Glutamatergic neuron (in vitro differentiated cells): ENCODE data around the gene ATG9B. TPM values are rescaled to one million over a fixed set of nuclear protein-coding genes. Genes with fewer than 3 reads are reported as not detected.
"Not testable (repeated sequence)": the region's sequence is repeated elsewhere in the genome, so short reads cannot be mapped to it uniquely, and the experiment has no call there.

ENCODE experiments used
- DNase-seq: peaks from one replicate; pipeline ENCODE4 v3.0.0; 2022
- H3K27ac Mint-ChIP-seq: one replicate; pipeline ENCODE4 v1.8.0; 2020; ENCODE audit warnings: mild to moderate bottlenecking, mixed read lengths, inconsistent platforms; ENCODE audit not compliant: unreplicated experiment
- H3K27me3 Mint-ChIP-seq: one replicate; pipeline ENCODE4 v1.8.0; 2020; ENCODE audit warnings: mild to moderate bottlenecking, moderate library complexity, mixed read lengths, inconsistent platforms; ENCODE audit not compliant: unreplicated experiment
- H3K36me3 Mint-ChIP-seq: one replicate; pipeline ENCODE4 v1.8.0; 2020; ENCODE audit warnings: mild to moderate bottlenecking, mixed read lengths, inconsistent platforms; ENCODE audit not compliant: unreplicated experiment
- H3K4me1 Mint-ChIP-seq: one replicate; pipeline ENCODE4 v1.8.0; 2020; ENCODE audit warnings: mild to moderate bottlenecking, low read depth, mixed read lengths, inconsistent platforms; ENCODE audit not compliant: unreplicated experiment
- H3K4me3 Mint-ChIP-seq: one replicate; pipeline ENCODE4 v1.8.0; 2020; ENCODE audit warnings: mild to moderate bottlenecking, mixed read lengths, inconsistent platforms; ENCODE audit not compliant: unreplicated experiment
- H3K9me3 Mint-ChIP-seq: one replicate; pipeline ENCODE4 v1.8.0; 2020; ENCODE audit warnings: mild to moderate bottlenecking, moderate library complexity, mixed read lengths, inconsistent platforms; ENCODE audit not compliant: unreplicated experiment
- total RNA-seq: library from RNA; stranded (reverse); fragmentation: NEBNext Ultra II Directional; extraction: Animal tissue kit (Norgen Biotek cat#: 25700); gene quantifications from one replicate; pipeline ENCODE4 v1.2.1, GENCODE V29; 2021; ENCODE audit not compliant: unreplicated experiment
- TF ChIP-seq, protein P1 (sequence below): fragments of 200-600 bp; sonication (generic); IDR thresholded peaks from one replicate; pipeline ENCODE4 v1.5.0; 2021; ENCODE audit not compliant: partially characterized antibody, unreplicated experiment

ATG9B gene
- total RNA-seq, 1 donor from 2014 or later: 9.4 TPM

DNA sequence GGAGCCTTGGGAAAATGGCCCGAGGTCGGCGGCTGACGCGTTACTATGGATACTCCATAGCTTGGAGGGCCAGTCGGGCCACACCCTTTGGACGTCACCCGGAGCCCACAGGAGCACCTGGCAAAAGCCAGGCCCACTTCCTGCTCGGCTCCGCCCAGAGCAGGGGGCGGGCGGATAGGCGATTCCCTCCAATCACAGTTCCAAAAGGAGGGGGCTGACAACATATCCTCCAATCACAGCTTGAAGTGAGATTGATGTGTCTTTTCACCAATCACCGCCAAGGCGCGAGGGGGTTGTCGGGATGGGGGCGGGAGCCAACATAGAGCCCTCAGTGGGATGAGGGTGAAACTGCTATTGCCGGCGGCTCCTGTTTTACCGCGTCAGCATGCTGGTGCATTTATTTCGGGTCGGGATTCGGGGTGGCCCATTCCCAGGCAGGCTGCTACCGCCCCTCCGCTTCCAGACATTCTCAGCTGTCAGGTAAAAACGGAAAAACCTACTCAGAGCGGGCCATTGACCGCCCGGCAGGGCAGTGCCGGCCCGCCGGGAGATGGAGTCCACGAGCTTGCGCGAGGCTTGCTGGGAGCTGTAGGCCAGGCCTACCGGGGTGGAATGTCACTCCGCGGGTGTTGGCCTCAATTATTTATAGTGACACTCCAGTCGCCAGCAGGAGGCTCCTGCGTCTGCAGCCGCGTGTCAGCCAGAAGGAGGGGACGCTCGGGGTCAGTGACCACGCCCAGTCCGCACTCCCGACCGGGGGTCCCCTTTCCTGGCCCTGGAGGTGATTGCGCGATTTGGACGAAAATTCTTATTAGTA is 4.0 kb upstream of the ATG9B start, which contains the start of gene ABCB8:
Gene ABCB8 (plus strand): TSS at position 320 of the 817 bp plus-strand sequence. CDS start 66 bp downstream, at position 386.
- Mint-ChIP-seq H3K4me3 (peak within 1 kb of the TSS; percentile 93), H3K27ac (peak within 1 kb of the TSS; percentile 97), H3K9me3 (peaks cover 13% of the 10 kb centered on the region), H3K27me3 (peaks cover 15% of the 10 kb centered on the region), H3K36me3 (no peaks in the 10 kb centered on the region), H3K4me1 (peaks cover 21% of the 10 kb centered on the region)
- TF ChIP-seq, protein P1, sequence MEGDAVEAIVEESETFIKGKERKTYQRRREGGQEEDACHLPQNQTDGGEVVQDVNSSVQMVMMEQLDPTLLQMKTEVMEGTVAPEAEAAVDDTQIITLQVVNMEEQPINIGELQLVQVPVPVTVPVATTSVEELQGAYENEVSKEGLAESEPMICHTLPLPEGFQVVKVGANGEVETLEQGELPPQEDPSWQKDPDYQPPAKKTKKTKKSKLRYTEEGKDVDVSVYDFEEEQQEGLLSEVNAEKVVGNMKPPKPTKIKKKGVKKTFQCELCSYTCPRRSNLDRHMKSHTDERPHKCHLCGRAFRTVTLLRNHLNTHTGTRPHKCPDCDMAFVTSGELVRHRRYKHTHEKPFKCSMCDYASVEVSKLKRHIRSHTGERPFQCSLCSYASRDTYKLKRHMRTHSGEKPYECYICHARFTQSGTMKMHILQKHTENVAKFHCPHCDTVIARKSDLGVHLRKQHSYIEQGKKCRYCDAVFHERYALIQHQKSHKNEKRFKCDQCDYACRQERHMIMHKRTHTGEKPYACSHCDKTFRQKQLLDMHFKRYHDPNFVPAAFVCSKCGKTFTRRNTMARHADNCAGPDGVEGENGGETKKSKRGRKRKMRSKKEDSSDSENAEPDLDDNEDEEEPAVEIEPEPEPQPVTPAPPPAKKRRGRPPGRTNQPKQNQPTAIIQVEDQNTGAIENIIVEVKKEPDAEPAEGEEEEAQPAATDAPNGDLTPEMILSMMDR: no peak
- DNase-seq: peak; percentile 95

DNA sequence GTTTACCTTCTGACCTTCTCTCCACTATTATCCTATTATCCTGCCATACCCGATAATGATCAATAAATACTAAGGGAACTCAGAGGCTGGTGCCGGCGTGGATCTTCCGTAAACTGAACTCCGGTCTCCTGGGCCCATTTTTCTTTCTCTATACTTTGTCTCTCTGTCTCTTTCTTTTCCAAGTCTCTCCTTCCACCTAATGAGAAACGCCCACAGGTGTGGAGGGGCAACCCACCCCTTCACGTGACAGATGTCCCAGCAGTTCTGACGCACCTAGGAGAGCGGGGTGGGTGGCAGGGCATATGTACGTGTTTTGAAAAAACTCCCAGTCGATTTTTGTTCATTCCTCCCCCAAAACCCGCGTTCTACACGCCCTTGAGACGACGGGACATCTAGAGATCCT is 3.4 kb upstream of the ATG9B start:
- Mint-ChIP-seq H3K4me3 (peak overlapping the region; percentile 93), H3K27me3 (peaks cover 20% of the 10 kb centered on the region), H3K9me3 (peaks cover 19% of the 10 kb centered on the region)

DNA sequence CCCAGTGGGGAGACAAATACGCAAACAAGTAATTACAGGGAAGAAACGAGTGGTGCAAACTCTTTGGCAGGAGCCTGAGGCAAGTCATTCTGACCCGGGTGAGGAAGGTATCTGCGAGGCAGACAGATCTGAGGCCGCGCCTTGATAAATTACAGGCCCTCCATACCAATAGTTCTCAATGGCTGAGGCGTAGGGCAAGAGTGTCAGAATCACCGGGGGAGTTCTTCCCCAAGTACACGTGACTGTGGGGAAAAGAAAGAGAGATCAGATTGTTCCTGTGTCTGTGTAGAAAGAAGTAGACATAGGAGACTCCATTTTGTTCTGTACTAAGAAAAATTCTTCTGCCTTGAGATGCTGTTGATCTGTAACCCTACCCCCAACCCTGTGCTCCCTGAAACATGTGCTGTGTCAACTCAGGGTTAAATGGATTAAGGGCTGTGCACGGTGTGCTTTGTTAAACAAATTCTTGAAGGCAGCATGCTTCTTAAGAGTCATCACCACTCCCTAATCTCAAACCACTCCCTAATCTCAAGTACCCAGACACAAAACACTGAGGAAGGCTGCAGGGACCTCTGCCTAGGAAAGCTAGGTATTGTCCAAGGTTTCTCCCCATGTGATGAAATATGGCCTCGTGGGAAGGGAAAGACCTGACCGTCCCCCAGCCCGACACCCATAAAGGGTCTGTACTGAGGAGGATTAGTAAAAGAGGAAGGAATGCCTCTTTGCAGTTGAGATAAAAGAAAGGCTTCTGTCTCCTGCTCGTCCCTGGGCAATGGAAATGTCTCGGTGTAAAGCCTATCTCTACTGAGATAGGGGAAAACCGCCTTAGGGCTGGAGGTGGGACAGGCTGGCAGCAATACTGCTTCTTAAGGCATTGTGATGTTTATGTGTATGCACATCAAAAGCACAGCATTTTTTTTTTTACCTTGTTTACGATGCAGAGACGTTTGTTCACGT is 2.8 kb upstream of the ATG9B start:
- peak overlapping the region; percentile 97 for H3K27ac Mint-ChIP-seq
- H3K4me3 Mint-ChIP-seq: peak overlapping the region; percentile 93
- peaks cover 20% of the 10 kb centered on the region for H3K27me3 Mint-ChIP-seq
- not testable (repeated sequence) for DNase-seq, H3K36me3 Mint-ChIP-seq
- peaks cover 20% of the 10 kb centered on the region for H3K9me3 Mint-ChIP-seq
- peaks cover 27% of the 10 kb centered on the region for H3K4me1 Mint-ChIP-seq

More for the DNA sequence above, 3.4 kb upstream of the ATG9B start:
- not testable (repeated sequence) for H3K36me3 Mint-ChIP-seq, DNase-seq
- Mint-ChIP-seq H3K27ac (peak overlapping the region; percentile 97), H3K4me1 (peaks cover 26% of the 10 kb centered on the region)

DNA sequence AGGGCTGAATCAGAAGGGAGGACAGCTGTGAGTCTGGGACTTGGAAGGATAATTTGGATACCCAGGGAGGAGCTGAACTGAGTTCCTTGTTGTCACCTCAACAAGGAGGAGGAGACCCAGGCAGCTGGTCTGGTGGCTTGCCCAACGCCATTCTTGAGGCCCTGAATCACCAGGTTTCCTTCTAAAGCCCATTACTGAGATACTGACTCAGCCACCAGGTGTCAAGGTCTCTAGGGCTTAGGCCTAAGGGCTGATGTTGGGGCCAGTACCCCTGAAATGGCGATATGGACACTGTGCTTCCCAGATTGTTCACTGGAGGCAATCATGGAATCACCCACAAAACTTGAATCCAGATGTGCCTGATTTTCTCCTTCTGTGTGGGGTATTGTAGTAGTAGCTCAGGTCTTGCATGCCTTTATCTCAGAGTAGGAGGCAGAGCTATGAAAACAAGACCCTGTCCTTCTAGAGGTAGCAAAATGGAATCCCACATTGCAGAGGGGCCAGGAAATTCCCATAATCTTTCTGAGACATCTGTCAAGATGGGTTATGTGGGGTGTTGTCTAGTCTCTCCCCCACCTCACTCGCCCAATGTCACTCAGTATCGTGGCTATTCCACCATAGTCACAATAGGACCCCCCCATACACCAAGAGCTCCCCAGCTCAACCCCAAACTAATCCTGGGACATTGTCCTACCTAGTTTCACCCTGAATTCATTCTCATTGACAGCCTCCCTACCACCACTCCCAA is 1.8 kb upstream of the ATG9B start:
- TF ChIP-seq, protein P1: no peak
- DNase-seq: no peak
- Mint-ChIP-seq H3K4me1 (peaks cover 29% of the 10 kb centered on the region), H3K4me3 (peak overlapping the region; percentile 11), H3K9me3 (peaks cover 18% of the 10 kb centered on the region), H3K27me3 (peaks cover 14% of the 10 kb centered on the region), H3K27ac (peak overlapping the region; percentile 14), H3K36me3 (no peaks in the 10 kb centered on the region)

DNA sequence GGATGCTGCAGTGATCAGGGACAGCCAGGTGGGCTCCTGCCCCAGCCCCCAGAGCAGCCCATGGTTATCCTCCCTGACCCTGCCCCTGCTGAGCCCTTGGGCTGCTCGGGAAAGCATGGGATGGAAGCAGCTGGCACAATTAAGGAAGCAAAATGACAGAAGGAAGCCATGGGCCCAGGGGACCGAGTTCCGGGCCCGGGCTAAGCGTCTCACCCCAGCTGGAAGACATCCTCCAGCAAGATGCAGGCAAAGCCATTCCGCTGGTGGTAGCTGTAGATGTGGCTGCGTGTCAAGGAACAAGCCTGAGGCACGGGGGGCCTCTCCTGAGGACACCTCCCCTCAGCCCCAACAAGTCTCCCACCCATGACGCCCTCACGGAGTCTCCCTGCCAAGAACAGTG is 1.1 kb downstream of the ATG9B start:
- H3K9me3 Mint-ChIP-seq: peaks cover 31% of the 10 kb centered on the region
- H3K4me1 Mint-ChIP-seq: peaks cover 42% of the 10 kb centered on the region
- DNase-seq: peak; percentile 75
- H3K27ac Mint-ChIP-seq: peak overlapping the region; percentile 56
- TF ChIP-seq, protein P1: no peak
- H3K27me3 Mint-ChIP-seq: peaks cover 25% of the 10 kb centered on the region
- H3K4me3 Mint-ChIP-seq: peak overlapping the region; percentile 72
- no peaks in the 10 kb centered on the region for H3K36me3 Mint-ChIP-seq
